ENCODE measurements around the gene STK38L. TPM values are rescaled to one million over a fixed set of nuclear protein-coding genes. Genes with fewer than 3 reads are reported as not detected.

STK38L gene
- total RNA-seq, 2 donors from 2014 or later: 70.6 to 135 TPM

DNA sequence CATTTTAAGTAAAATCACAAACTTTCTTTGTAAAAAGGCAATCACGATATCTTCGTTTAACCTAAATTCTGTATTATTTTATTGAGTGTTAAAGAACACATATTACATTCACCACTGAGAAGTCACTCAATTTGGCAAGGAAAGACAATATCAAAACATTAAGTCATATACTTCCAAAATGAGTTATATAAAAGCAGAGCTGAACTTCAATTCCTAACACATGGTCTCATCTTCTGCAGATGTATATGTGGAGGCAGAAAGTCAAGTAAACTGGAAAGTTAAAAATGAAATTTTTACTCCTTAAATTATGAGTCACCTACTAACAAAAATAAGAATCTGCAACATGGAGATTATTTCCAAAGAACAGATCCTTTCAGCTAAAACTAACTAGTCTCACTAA, 117.3 kb downstream of the STK38L start:
- no peak for DNase-seq
- no peak for ATAC-seq
- intact Hi-C loops (cut with DNase I): no loop called here

DNA sequence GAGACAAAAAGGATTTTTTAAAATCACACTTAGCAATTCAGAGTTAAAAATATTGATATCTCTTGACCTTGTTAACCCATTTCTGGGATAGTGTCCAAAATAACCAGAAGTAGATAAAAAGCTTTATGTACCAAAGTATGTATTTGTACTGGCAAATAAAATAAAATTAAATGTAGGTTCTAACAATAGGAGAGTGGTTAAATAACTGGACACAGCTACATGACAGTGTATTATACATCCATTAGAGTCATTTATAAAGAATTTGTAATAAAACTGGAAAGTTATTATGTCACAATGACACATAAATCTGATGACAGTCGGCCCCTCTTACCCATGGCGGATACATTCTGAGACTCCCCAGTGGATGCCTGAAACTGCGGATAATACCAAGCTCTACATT, 122.5 kb downstream of the STK38L start:
- no peak for ATAC-seq
- intact Hi-C loops (cut with DNase I): no loop called here
- no peak for DNase-seq

DNA sequence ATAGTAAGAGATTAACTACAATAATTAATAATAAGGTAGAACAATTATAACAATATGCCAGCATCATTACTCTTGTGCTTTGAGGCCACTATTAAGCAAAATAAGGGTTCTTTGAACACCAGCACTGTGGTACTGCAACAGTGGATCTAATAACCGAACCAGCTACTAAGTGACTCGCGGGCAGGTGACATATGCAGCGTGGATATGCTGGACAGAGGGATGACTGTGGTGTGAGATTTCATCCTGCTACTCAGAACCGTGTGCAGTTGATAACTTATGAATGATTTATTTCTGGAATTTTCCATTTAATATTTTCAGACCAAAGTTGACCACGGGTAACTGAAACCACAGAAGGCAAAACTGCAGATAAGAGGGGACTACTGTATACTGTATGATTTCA, 123.0 kb downstream of the STK38L start:
- intact Hi-C loops (cut with DNase I): no loop called here
- ATAC-seq (no peak), DNase-seq (no peak)

Other genes with a start within 250 kb of the STK38L start
- gene TM7SF3, start 229.9 kb upstream of the STK38L start, total RNA-seq: 10 to 100 TPM; 20.4 to 31.2 TPM
- gene MED21, start 221.7 kb upstream of the STK38L start, total RNA-seq: 10 to 100 TPM; 57.8 to 64.7 TPM
- not detected for gene C12orf71, start 161.7 kb upstream of the STK38L start, total RNA-seq
- 1 to 10 TPM; 1.3 to 4.8 TPM for gene BMAL2, start 88.5 kb downstream of the STK38L start, total RNA-seq
- not detected for gene SMCO2, start 202.4 kb downstream of the STK38L start, total RNA-seq

Data from left cardiac atrium (tissue), 4 donors.